RWPE1 (cell line): ENCODE measurements around the gene AGBL1.
"Not testable (repeated sequence)": the region's sequence is repeated elsewhere in the genome, so short reads cannot be mapped to it uniquely, and the experiment has no call there.

ENCODE experiments used
- CTCF ChIA-PET: fragments of 350-600 bp; sonication (Branson Sonifier 250); formaldehyde crosslinking; extraction: SDS; loops from one replicate; lab custom pipeline; 2021; lab: Yijun Ruan, JAX
- POLR2A ChIA-PET: fragments of 400-600 bp; formaldehyde crosslinking; extraction: SDS; loops from one replicate; lab custom pipeline; 2020; ENCODE audit warnings: antibody characterized with exemption; ENCODE audit not compliant: low non-redundant PET; lab: Yijun Ruan, JAX
- DNase-seq: peaks from one replicate; pipeline ENCODE4 v3.0.0; 2012; ENCODE audit warnings: low spot score
- H3K27ac ChIP-seq: fragments of 450-650 bp; 2 replicates; pipeline ENCODE4 v1.5.1; 2017
- TF ChIP-seq, protein P1 (sequence below): fragments of 450-650 bp; conservative IDR thresholded peaks from 2 replicates; pipeline ENCODE4 v1.5.1; 2017; ENCODE audit warnings: low read depth, mild to moderate bottlenecking

The AGBL1 gene

DNA sequence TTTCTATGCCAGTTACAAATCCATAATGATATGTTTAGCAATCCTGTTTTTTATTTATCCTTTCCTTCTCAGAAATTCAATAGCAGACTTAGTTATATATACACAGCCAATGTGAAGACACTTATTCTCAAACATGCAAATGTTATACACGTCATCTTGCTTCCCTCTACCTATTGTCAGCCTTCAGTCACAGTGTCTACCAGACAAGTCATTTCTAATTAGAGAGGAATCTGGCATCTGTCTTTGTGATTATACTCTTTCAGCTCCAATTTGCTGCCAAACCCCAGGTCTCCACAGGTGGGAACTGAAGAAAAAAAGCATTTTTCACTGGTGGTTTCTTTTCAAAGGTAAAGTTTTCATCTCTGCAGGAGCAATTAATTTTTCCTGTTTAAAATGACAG lies 793.1 kb downstream of the AGBL1 start:
- CTCF ChIA-PET: no interaction called here
- DNase-seq: no peak
- TF ChIP-seq, protein P1, sequence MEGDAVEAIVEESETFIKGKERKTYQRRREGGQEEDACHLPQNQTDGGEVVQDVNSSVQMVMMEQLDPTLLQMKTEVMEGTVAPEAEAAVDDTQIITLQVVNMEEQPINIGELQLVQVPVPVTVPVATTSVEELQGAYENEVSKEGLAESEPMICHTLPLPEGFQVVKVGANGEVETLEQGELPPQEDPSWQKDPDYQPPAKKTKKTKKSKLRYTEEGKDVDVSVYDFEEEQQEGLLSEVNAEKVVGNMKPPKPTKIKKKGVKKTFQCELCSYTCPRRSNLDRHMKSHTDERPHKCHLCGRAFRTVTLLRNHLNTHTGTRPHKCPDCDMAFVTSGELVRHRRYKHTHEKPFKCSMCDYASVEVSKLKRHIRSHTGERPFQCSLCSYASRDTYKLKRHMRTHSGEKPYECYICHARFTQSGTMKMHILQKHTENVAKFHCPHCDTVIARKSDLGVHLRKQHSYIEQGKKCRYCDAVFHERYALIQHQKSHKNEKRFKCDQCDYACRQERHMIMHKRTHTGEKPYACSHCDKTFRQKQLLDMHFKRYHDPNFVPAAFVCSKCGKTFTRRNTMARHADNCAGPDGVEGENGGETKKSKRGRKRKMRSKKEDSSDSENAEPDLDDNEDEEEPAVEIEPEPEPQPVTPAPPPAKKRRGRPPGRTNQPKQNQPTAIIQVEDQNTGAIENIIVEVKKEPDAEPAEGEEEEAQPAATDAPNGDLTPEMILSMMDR: no peak
- no peak overlapping the region for H3K27ac ChIP-seq
- POLR2A ChIA-PET: no interaction called here

DNA sequence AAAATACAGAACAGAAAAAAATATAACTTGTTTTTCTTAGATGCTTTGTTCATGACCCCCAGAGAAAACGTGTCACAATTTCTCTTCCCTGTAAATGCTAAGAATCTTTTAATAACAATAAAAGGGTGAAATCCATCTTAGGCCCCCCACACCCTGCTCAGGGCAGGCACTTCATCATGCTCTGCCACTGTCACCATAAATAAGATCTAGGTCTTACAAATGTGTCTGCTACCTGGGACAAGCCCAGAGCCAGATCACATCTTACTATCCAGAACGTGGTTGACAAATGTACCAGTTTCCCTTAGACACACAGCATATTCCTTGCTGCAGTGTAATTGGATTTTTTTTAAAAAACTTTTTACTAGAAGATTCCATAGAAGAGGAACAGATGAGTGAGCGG lies 795.4 kb downstream of the AGBL1 start:
- H3K27ac ChIP-seq: no peak overlapping the region
- CTCF ChIA-PET: interaction anchor here (0.6 kb wide), 1 partner anchor 658 kb away, joined by 4 read pairs; no protein-coding TSS in a partner anchor
- DNase-seq: no peak
- POLR2A ChIA-PET: no interaction called here
- TF ChIP-seq, protein P1: no peak

DNA sequence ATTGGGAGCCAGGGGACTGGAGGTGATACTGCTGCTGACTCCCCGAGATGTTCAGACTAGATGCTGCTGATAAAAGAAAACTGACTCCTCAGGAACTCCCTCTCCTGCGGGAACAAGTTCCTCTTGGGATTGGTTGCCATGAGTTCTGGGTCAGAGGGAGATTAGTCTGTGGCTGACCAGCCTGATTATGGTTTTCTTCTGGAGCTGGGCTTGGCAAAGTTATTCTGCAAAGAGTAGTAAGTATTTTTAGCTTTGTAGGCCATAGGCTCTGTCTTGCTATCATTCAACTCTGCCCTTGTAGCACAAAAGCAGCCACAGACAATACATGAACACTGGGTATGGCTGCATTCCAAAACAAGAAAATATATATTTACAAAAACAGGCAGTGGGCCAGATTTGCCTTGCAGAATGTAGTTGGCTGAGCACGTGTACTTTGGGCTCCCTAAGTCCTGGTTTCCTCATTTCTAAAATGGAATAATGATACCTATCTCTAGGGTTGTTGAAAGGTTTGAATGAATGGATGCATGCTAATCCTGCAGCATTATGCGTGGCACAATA lies 796.8 kb downstream of the AGBL1 start:
- TF ChIP-seq, protein P1: no peak
- no peak for DNase-seq
- no peak overlapping the region for H3K27ac ChIP-seq
- ChIA-PET CTCF (no interaction called here), POLR2A (no interaction called here)

DNA sequence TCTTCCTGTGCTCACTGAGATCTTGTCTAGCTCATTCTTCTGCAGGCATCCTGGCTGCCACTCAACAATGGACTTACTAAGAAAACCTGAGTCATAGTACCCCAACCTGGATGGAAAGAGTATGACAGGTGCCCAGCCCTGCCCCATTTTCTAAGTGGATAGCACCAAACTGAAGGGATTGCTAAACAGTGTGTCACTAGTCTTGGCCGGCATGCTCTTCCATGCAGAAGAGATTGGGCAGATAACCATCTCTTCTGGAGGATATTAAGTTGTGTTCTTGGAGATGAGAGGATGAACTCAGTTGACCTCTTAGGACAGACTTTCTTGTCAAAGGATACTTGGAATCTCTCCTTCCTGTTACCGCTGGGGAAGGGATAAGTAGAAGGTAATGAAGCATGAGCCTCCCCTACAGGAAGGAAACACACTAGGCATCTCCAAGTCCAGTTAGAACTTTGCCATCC lies 797.5 kb downstream of the AGBL1 start:
- TF ChIP-seq, protein P1: no peak
- POLR2A ChIA-PET: no interaction called here
- no peak for DNase-seq
- CTCF ChIA-PET: no interaction called here
- H3K27ac ChIP-seq: no peak overlapping the region

DNA sequence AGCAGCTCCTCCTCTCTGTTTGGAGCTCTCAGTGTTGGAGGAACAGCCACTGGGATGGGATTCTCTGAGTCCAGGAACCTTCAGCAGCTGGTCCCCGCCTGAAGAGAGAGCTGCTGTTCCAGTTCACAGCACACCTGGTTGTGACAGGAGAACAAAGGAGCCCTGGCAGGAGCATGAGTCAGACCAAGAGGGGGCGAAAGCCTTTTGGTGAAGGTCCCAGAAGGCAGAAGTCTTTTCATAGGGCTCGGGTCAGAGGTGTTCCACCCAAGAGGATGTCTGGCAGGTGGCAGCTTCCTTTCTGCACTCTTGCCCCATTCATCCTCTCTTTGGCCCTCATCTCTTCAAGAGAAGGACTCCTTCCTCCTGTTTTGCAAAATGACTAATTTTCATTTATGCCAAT lies 799.2 kb downstream of the AGBL1 start:
- H3K27ac ChIP-seq, CTCF ChIA-PET, POLR2A ChIA-PET, DNase-seq: not testable (repeated sequence)

DNA sequence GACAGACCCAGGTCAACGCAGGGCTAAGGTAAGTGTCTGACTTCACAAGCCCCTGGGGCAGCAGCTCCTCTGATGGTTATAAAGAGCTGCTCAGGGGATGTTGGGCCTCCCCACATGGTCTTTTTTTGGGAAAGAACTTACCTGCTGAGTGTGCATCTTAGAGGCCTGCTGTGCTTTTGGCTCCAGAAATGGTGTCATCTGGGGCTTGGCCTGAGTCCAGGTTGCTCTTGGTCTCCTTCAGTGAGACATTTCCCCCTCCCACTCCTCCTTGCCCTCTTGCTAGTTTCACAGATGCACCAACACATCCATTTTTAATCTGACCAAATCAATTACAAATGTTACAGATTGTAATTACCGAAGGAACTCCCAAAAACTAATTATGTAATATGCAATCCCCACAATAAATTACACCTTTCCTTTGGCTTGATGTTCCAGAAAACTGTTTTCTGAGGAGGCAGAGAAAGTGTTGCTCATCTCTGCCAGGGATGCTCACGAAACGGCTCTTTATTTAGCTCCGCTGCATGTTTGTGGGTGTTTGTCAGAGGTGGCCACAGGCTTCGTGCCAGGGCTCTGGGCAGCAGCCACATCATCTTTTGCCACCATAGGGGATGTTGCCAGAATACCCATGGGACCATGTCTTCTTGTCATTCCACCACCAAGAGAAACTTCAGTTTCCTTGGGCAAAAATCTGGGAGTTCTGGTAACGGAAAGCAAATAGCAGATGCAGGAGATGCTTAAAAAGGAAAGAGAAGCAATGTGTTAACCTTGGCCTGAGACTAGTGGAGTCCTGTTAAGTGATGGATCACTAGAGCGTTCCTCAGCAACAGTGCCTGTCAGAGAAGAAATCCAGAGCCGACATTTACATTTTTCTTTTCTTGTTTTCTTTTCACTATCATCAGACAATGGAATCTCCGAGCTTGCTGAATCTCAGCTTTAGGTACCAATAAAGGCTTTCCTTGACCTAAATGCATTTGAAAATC lies 799.9 kb downstream of the AGBL1 start:
- TF ChIP-seq, protein P1: no peak
- no peak for DNase-seq
- POLR2A ChIA-PET: no interaction called here
- CTCF ChIA-PET: no interaction called here
- H3K27ac ChIP-seq: no peak overlapping the region

DNA sequence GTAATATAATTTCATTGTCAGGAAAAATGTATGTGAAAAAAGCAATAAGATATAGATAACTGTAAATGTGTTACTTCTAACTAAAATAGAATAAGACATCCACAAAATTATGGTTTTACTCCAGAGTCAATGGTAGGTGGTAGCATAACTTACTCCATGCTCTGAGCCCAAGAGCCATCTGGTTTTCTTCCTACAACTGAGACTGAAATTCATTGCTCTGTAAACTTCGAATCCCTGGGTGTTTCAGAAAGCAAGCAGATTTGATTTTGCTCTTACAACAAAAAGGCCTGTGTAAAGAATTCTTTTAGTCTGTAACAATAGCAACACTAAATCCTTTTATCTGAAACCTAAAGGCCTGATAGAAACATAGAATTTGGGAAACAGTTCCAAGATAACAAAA lies 805.9 kb downstream of the AGBL1 start:
- TF ChIP-seq, protein P1: no peak
- POLR2A ChIA-PET: no interaction called here
- no peak for DNase-seq
- H3K27ac ChIP-seq: no peak overlapping the region
- CTCF ChIA-PET: no interaction called here
